Parathyroid adenoma (tissue), 2 donors: Measurements from ENCODE around the gene PBX1.

Experiments used
- H2AFZ ChIP-seq: fragments of 300-600 bp; sonication (generic); one replicate; pipeline ENCODE4 v1.7.0; 2017; ENCODE audit warnings: antibody characterized with exemption, mild to moderate bottlenecking
- H3K27ac ChIP-seq: fragments of 300-600 bp; sonication (generic); one replicate; pipeline ENCODE4 v1.7.0; 2017
- H3K27me3 ChIP-seq: fragments of 300-600 bp; sonication (generic); one replicate; pipeline ENCODE4 v1.7.0; 2017; ENCODE audit warnings: low read length; ENCODE audit not compliant: control insufficient read depth, insufficient read depth
- H3K36me3 ChIP-seq: fragments of 300-600 bp; sonication (generic); one replicate; pipeline ENCODE4 v1.7.0; 2017; ENCODE audit warnings: low read length; ENCODE audit not compliant: control insufficient read depth, insufficient read depth
- H3K4me1 ChIP-seq: fragments of 300-600 bp; sonication (generic); one replicate; pipeline ENCODE4 v1.7.0; 2017; ENCODE audit warnings: control low read depth
- H3K4me2 ChIP-seq: fragments of 300-600 bp; sonication (generic); one replicate; pipeline ENCODE4 v1.7.0; 2017; ENCODE audit warnings: low read length
- H3K4me3 ChIP-seq: fragments of 300-600 bp; sonication (generic); one replicate; pipeline ENCODE4 v1.7.0; 2017; ENCODE audit warnings: low read depth, low read length
- H3K79me2 ChIP-seq: fragments of 300-600 bp; sonication (generic); one replicate; pipeline ENCODE4 v1.7.0; 2017; ENCODE audit warnings: control low read depth
- H3K9ac ChIP-seq: fragments of 300-600 bp; sonication (generic); one replicate; pipeline ENCODE4 v1.7.0; 2017; ENCODE audit warnings: mild to moderate bottlenecking
- H3K9me3 ChIP-seq: fragments of 300-600 bp; sonication (generic); one replicate; pipeline ENCODE4 v1.7.0; 2017; ENCODE audit warnings: low read length; ENCODE audit not compliant: control insufficient read depth
- CTCF ChIP-seq: fragments of 300-600 bp; sonication (generic); IDR thresholded peaks from one replicate; pipeline ENCODE4 v1.7.0; 2017; ENCODE audit warnings: antibody characterized with exemption, mild to moderate bottlenecking
- donor health status: primary hyperparathyroidism.

PBX1 gene

GRCh38 chr1:164804366-164804765, 245.4 kb downstream of the PBX1 start:
- Histone ChIP-seq H2AFZ (no peak overlapping the region), H3K4me1 (peaks cover 12% of the 10 kb centered on the region), H3K36me3 (no peaks in the 10 kb centered on the region), H3K79me2 (no peaks in the 10 kb centered on the region), H3K4me3 (no peak overlapping the region), H3K9me3 (no peaks in the 10 kb centered on the region), H3K4me2 (no peak overlapping the region), H3K27me3 (no peaks in the 10 kb centered on the region), H3K27ac (no peak overlapping the region), H3K9ac (no peak overlapping the region)
- no peak for TF ChIP-seq CTCF

- Histone ChIP-seq H2AFZ (no peak overlapping the region), H3K27ac (no peak overlapping the region), H3K79me2 (no peaks in the 10 kb centered on the region), H3K4me2 (no peak overlapping the region), H3K4me3 (no peak overlapping the region), H3K9ac (no peak overlapping the region), H3K9me3 (no peaks in the 10 kb centered on the region), H3K4me1 (peaks cover 12% of the 10 kb centered on the region), H3K27me3 (no peaks in the 10 kb centered on the region), H3K36me3 (no peaks in the 10 kb centered on the region)
- TF ChIP-seq CTCF, result no peak
Measured at GRCh38 chr1:164805399-164805798, 246.4 kb downstream of the PBX1 start.

- Histone ChIP-seq H3K4me1 (peaks cover 5% of the 10 kb centered on the region), H3K4me2 (no peak overlapping the region), H3K79me2 (no peaks in the 10 kb centered on the region), H2AFZ (no peak overlapping the region), H3K4me3 (no peak overlapping the region), H3K9me3 (no peaks in the 10 kb centered on the region), H3K27ac (no peak overlapping the region), H3K27me3 (no peaks in the 10 kb centered on the region), H3K9ac (no peak overlapping the region), H3K36me3 (no peaks in the 10 kb centered on the region)
- no peak for TF ChIP-seq CTCF
Measured at GRCh38 chr1:164806531-164806930, 247.5 kb downstream of the PBX1 start.

GRCh38 chr1:164813776-164814175, 254.8 kb downstream of the PBX1 start:
- Histone ChIP-seq H3K4me3 (no peak overlapping the region), H2AFZ (no peak overlapping the region), H3K79me2 (peaks cover 1% of the 10 kb centered on the region), H3K4me1 (no peaks in the 10 kb centered on the region), H3K9me3 (no peaks in the 10 kb centered on the region), H3K36me3 (no peaks in the 10 kb centered on the region), H3K27me3 (no peaks in the 10 kb centered on the region), H3K9ac (no peak overlapping the region), H3K27ac (no peak overlapping the region), H3K4me2 (no peak overlapping the region)
- no peak for TF ChIP-seq CTCF

- Histone ChIP-seq H3K4me2 (no peak overlapping the region), H3K79me2 (peaks cover 2% of the 10 kb centered on the region), H3K9ac (no peak overlapping the region), H3K9me3 (no peaks in the 10 kb centered on the region), H3K36me3 (no peaks in the 10 kb centered on the region), H3K4me3 (no peak overlapping the region), H3K4me1 (peaks cover 3% of the 10 kb centered on the region), H2AFZ (no peak overlapping the region), H3K27me3 (no peaks in the 10 kb centered on the region), H3K27ac (no peak overlapping the region)
- TF ChIP-seq CTCF, result no peak
Measured at GRCh38 chr1:164821648-164822047, 262.7 kb downstream of the PBX1 start.
